KMS-11 (cell line): ENCODE data around the gene MYD88.

ENCODE experiments used
- H2AFZ ChIP-seq: fragments of 200-600 bp; sonication (generic); 2 replicates; pipeline ENCODE4 v1.6.1; 2016; ENCODE audit warnings: antibody characterized with exemption, mixed run types, low read depth
- H3K27ac ChIP-seq: fragments of 200-600 bp; sonication (generic); 2 replicates; pipeline ENCODE4 v1.6.1; 2016; ENCODE audit warnings: mild to moderate bottlenecking, mixed run types
- H3K27me3 ChIP-seq: fragments of 200-600 bp; sonication (generic); 2 replicates; pipeline ENCODE4 v1.6.1; 2017; ENCODE audit warnings: mild to moderate bottlenecking, low read depth, mixed run types, moderate library complexity; ENCODE audit not compliant: insufficient read depth
- H3K36me3 ChIP-seq: fragments of 200-600 bp; sonication (generic); 2 replicates; pipeline ENCODE4 v1.6.1; 2017; ENCODE audit warnings: mild to moderate bottlenecking, mixed run types; ENCODE audit not compliant: insufficient read depth
- H3K4me1 ChIP-seq: fragments of 200-600 bp; sonication (generic); 2 replicates; pipeline ENCODE4 v1.6.1; 2016; ENCODE audit warnings: mild to moderate bottlenecking, low read depth, mixed run types; ENCODE audit not compliant: poor library complexity, severe bottlenecking
- H3K4me2 ChIP-seq: fragments of 200-600 bp; sonication (generic); 2 replicates; pipeline ENCODE4 v1.7.0; 2016; ENCODE audit warnings: mild to moderate bottlenecking, mixed run types
- H3K4me3 ChIP-seq: fragments of 200-600 bp; sonication (generic); IDR thresholded peaks from 2 replicates; pipeline ENCODE4 v1.6.1; 2017; ENCODE audit warnings: low read depth, low read length, mixed read lengths; ENCODE audit not compliant: insufficient read depth
- H3K79me2 ChIP-seq: fragments of 200-600 bp; sonication (generic); 2 replicates; pipeline ENCODE4 v1.6.1; 2016; ENCODE audit warnings: low read depth, mixed run types; ENCODE audit not compliant: insufficient read depth
- H3K9ac ChIP-seq: fragments of 200-600 bp; sonication (generic); 2 replicates; pipeline ENCODE4 v1.6.1; 2016; ENCODE audit warnings: mild to moderate bottlenecking, mixed run types
- H4K20me1 ChIP-seq: fragments of 200-600 bp; sonication (generic); 2 replicates; pipeline ENCODE4 v1.6.1; 2016; ENCODE audit warnings: mild to moderate bottlenecking, mixed run types; ENCODE audit not compliant: insufficient read depth
- CTCF ChIP-seq: fragments of 200-600 bp; sonication (generic); conservative IDR thresholded peaks from 2 replicates; pipeline ENCODE4 v1.6.1; 2017; ENCODE audit warnings: low read depth, mild to moderate bottlenecking, antibody characterized with exemption, low read length, moderate library complexity, mixed read lengths

The MYD88 gene

GRCh38 chr3:38095669-38096483 lies 42.6 kb upstream of the MYD88 start:
- no peak overlapping the region for H3K4me3 ChIP-seq
- no peaks in the 10 kb centered on the region for H4K20me1 ChIP-seq
- H3K27ac ChIP-seq, result no peak overlapping the region
- H3K4me2 ChIP-seq, result no peak overlapping the region
- no peak for TF ChIP-seq CTCF
- H3K9ac ChIP-seq, result no peak overlapping the region
- no peaks in the 10 kb centered on the region for H3K27me3 ChIP-seq
- H3K79me2 ChIP-seq, result no peaks in the 10 kb centered on the region
- H3K4me1 ChIP-seq, result no peaks in the 10 kb centered on the region
- no peak overlapping the region for H2AFZ ChIP-seq
- H3K36me3 ChIP-seq, result no peaks in the 10 kb centered on the region

- Histone ChIP-seq H3K4me1 (no peaks in the 10 kb centered on the region), H3K27ac (no peak overlapping the region), H3K4me2 (no peak overlapping the region), H2AFZ (no peak overlapping the region), H3K27me3 (no peaks in the 10 kb centered on the region), H3K36me3 (no peaks in the 10 kb centered on the region), H3K4me3 (no peak overlapping the region), H3K9ac (no peak overlapping the region), H3K79me2 (no peaks in the 10 kb centered on the region), H4K20me1 (no peaks in the 10 kb centered on the region)
- TF ChIP-seq CTCF, result no peak
These were observed 40.8 kb upstream of the MYD88 start for GRCh38 chr3:38097446-38098375.

- H3K4me2 ChIP-seq, result no peak overlapping the region
- no peaks in the 10 kb centered on the region for H3K27me3 ChIP-seq
- H3K36me3 ChIP-seq, result no peaks in the 10 kb centered on the region
These were observed 40.1 kb upstream of the MYD88 start for GRCh38 chr3:38098376-38098723.

GRCh38 chr3:38099518-38099917 lies 38.9 kb upstream of the MYD88 start:
- no peak overlapping the region for H3K4me3 ChIP-seq
- H3K27ac ChIP-seq, result no peak overlapping the region
- H3K36me3 ChIP-seq, result no peaks in the 10 kb centered on the region
- H3K27me3 ChIP-seq, result no peaks in the 10 kb centered on the region
- no peak overlapping the region for H3K9ac ChIP-seq
- no peaks in the 10 kb centered on the region for H3K79me2 ChIP-seq
- H2AFZ ChIP-seq, result no peak overlapping the region
- no peak for TF ChIP-seq CTCF
- no peak overlapping the region for H3K4me2 ChIP-seq
- no peaks in the 10 kb centered on the region for H3K4me1 ChIP-seq
- H4K20me1 ChIP-seq, result no peaks in the 10 kb centered on the region

More at GRCh38 chr3:38098376-38098723, 40.1 kb upstream of the MYD88 start:
- no peak overlapping the region for H3K27ac ChIP-seq
- no peak overlapping the region for H3K4me3 ChIP-seq
- H4K20me1 ChIP-seq, result no peaks in the 10 kb centered on the region
- no peaks in the 10 kb centered on the region for H3K4me1 ChIP-seq
- TF ChIP-seq CTCF, result no peak
- H3K9ac ChIP-seq, result no peak overlapping the region
- no peaks in the 10 kb centered on the region for H3K79me2 ChIP-seq
- no peak overlapping the region for H2AFZ ChIP-seq
